Measurements from ENCODE around the gene ZNF32. TPM values are rescaled to one million over a fixed set of nuclear protein-coding genes. Genes with fewer than 3 reads are reported as not detected.
"Not testable (repeated sequence)": the region's sequence is repeated elsewhere in the genome, so short reads cannot be mapped to it uniquely, and the experiment has no call there.

ZNF32 gene
- total RNA-seq, 2 donors from 2014 or later = 27.5 to 30.2 TPM

GRCh38 chr10:43653746-43654145 is 5.1 kb upstream of the ZNF32 start:
- no peak for DNase-seq (ENCODE audit: low spot score)
- intact Hi-C loops (cut with DNase I) = no loop called here

- no peak for DNase-seq (ENCODE audit: low spot score)
- intact Hi-C loops (cut with DNase I) = no loop called here
Measured at GRCh38 chr10:43649185-43649523, 473 bp upstream of the ZNF32 start.

GRCh38 chr10:43648095-43648397 is 635 bp downstream of the ZNF32 start:
- intact Hi-C loops (cut with DNase I) = no loop called here
- DNase-seq (ENCODE audit: low spot score) = no peak

DNA sequence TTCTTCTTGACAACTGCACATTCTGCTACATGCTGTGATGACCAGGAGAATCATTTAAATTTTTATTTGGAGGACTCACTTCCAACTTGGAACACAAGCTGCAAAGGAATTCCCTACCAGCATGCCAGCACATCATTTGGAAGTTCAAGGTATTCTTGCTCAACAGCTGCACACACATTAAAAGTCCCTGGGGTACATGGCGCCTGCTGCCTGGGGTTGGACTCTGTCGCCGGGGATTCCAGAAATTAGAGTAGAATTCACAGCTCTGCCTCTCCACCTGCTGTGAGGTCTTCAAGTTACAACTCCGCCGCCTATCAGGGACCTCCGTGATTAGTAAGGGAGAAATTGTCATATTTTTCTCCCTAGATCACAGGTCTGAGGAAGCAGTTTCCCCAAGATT is 1.1 kb downstream of the ZNF32 start:
- intact Hi-C loops (cut with DNase I) = no loop called here

GRCh38 chr10:43645866-43646265 is 2.8 kb downstream of the ZNF32 start:
- intact Hi-C loops (cut with DNase I) = no loop called here

More for the DNA sequence above, 1.1 kb downstream of the ZNF32 start:
- no peak for DNase-seq (ENCODE audit: low spot score)

GRCh38 chr10:43644252-43644651 is 4.4 kb downstream of the ZNF32 start:
- intact Hi-C loops (cut with DNase I) = no loop called here

More at GRCh38 chr10:43645866-43646265, 2.8 kb downstream of the ZNF32 start:
- DNase-seq (ENCODE audit: low spot score) = no peak

DNA sequence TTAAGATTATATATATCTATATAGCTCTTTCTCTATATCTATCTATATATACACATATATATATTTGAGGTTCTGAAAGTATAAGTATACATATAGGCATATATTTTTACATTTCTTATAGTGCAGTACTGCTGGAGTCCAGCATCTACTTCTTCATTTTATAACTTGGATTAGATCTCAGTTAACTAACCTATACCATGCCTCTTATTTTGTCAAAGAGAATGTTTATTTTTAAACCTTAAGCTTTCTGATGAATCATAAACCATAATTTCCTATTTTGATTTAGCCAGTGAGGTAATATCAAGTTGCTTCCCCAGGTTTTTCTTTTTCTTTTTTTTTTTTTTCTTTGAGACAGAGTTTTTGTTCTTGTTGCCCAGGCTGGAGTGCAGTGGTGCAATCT is 8.1 kb downstream of the ZNF32 start:
- intact Hi-C loops (cut with DNase I) = loop anchor here in 1 of 2 donors (2.0 kb wide), 1 partner anchor 66 kb away; no protein-coding TSS in a partner anchor
- no peak for DNase-seq (ENCODE audit: low spot score)

More at GRCh38 chr10:43644252-43644651, 4.4 kb downstream of the ZNF32 start:
- DNase-seq (ENCODE audit: low spot score) = no peak

GRCh38 chr10:43635816-43636215 is 12.9 kb downstream of the ZNF32 start:
- intact Hi-C loops (cut with DNase I); DNase-seq (ENCODE audit: low spot score): not testable (repeated sequence)

GRCh38 chr10:43628956-43629355 is 19.7 kb downstream of the ZNF32 start:
- DNase-seq (ENCODE audit: low spot score) = no peak
- intact Hi-C loops (cut with DNase I) = no loop called here

DNA sequence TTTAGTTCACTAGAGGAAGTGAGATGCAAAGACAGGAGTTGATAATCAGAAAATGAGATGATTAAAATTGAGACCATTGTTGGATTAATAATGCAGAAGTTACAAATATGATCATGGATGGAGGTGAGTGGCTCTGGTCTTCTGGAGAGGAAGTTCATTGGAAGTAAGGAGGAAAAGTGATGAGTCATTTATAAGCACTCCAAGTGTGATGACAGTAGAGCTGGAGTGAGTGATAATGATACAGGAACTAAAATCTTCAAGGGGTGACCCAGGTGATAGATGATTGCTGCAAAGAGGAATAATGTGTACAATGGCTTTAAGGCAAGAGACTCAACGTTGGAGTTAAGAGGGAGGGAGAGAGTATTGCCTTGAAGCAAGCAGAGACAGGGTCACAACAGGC is 20.7 kb downstream of the ZNF32 start:
- no peak for DNase-seq (ENCODE audit: low spot score)
- intact Hi-C loops (cut with DNase I) = no loop called here

GRCh38 chr10:43623351-43623750 is 25.3 kb downstream of the ZNF32 start:
- DNase-seq (ENCODE audit: low spot score) = no peak
- intact Hi-C loops (cut with DNase I) = no loop called here

- intact Hi-C loops (cut with DNase I) = no loop called here
- no peak for DNase-seq (ENCODE audit: low spot score)
Measured at GRCh38 chr10:43622038-43622437, 26.6 kb downstream of the ZNF32 start.

- intact Hi-C loops (cut with DNase I) = no loop called here
Measured at GRCh38 chr10:43619368-43619767, 29.3 kb downstream of the ZNF32 start.

GRCh38 chr10:43616697-43617370 is 31.8 kb downstream of the ZNF32 start:
- DNase-seq (ENCODE audit: low spot score) = no peak
- intact Hi-C loops (cut with DNase I) = no loop called here

More at GRCh38 chr10:43619368-43619767, 29.3 kb downstream of the ZNF32 start:
- no peak for DNase-seq (ENCODE audit: low spot score)

DNA sequence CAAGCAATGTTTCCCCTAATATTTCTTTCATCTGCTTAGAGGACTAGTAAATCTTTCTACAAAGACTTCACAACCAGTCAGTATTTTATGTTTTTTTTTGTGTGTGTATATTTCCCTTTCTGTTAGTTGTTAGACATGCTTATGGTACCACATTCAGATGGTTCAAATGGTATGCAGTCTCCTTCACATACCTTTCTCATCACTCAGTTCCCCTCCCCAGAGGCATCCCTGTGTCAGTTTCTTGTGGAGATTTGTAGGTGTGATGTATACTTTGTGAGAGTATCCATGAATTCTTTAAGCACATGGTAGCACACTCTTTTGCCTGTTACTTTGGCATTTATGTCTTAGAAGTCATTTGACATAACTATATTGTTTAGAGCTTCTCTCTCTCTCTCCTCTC is 38.0 kb downstream of the ZNF32 start:
- no peak for DNase-seq (ENCODE audit: low spot score)
- intact Hi-C loops (cut with DNase I) = no loop called here

GRCh38 chr10:43607199-43607573 is 41.5 kb downstream of the ZNF32 start:
- intact Hi-C loops (cut with DNase I) = no loop called here
- DNase-seq (ENCODE audit: low spot score) = no peak

DNA sequence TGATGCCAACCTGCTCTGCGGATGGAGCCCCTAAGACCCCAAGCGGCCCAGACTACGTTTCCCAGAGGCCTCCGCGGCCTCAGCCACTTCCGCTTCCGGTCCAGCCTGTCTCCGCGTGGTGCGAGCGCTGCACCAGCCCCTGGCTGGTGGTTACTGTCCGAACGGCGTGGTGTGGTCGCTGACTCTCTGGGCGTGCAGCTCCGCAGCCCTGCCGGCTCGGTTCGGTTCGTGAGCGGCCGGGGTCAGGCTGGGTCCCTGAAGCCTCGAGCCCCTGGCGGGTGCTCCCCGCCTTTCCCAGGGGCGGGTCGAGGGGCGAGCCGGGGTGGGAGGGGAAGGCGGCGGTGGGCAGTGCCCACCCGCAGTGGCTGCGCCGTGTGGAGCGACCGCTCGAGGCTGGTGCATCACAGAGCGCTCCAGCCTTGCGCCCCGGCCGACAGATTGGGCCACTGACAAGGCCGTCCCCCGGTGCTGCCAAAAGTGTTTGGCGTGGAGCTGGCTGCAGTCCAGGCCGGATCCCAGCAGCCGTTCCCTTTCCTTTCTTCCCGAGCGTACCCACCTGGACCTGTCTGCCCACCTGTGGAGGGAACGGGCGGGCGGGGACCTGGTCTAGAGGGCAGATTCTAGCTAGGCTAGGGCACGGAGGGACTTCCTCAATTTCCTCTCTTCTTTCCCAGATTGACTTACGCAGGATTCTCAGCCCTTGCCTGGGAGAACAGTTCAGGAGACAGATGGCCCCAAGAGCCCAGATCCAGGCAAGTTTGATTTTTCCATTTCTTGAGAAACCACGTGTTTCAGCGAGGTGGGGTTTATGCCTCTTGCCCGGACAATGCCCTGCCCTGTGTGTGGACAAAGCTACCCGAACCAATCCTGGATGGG is 42.1 kb downstream of the ZNF32 start, which contains the start of gene ZNF485:
TSS of gene ZNF485 (plus strand) at position 116 of the 876 bp plus-strand sequence. CDS start at position 729, 613 bp downstream.
- intact Hi-C loops (cut with DNase I) = no loop called here
- peak; percentile 93 for DNase-seq (ENCODE audit: low spot score)

DNA sequence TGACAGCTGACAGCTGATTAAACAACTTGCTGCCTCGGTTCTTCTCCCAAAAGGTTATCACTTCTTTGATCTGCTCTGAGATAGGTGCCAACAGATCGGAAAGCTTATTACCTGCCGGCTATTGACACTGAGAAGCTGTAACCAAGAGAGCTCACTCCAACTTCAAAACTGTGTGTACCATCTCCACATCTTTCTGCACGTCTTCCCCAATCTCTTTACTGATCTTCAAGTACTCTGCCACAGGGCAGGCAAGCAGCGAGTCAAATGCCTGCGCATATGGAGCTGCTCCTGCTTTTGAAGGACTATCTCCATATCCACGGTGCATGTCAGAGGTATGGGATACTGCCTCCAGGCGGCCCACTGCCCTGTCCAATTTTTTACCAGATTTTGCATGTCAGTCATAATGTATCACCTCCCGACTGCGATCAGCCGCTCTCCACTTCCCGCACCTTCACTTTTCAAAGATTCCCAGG is 42.8 kb downstream of the ZNF32 start:
- no peak for DNase-seq (ENCODE audit: low spot score)
- intact Hi-C loops (cut with DNase I) = no loop called here

- intact Hi-C loops (cut with DNase I); DNase-seq (ENCODE audit: low spot score): not testable (repeated sequence)
Measured at GRCh38 chr10:43601576-43601975, 47.1 kb downstream of the ZNF32 start.

- intact Hi-C loops (cut with DNase I) = no loop called here
Measured at GRCh38 chr10:43599333-43599732, 49.3 kb downstream of the ZNF32 start.

GRCh38 chr10:43598446-43598845 is 50.2 kb downstream of the ZNF32 start:
- intact Hi-C loops (cut with DNase I) = no loop called here
- no peak for DNase-seq (ENCODE audit: low spot score)

More at GRCh38 chr10:43599333-43599732, 49.3 kb downstream of the ZNF32 start:
- no peak for DNase-seq (ENCODE audit: low spot score)
